GM19372 (cell line): ENCODE results near the gene NAXD.
"Not testable (repeated sequence)": the region's sequence is repeated elsewhere in the genome, so short reads cannot be mapped to it uniquely, and the experiment has no call there.

Experiments
- ATAC-seq: cut with Tn5 transposase; IDR thresholded peaks from one replicate; pipeline ENCODE4 v1.9.1; 2021; ENCODE audit warnings: mild to moderate bottlenecking, low read depth, moderate library complexity; ENCODE audit not compliant: unreplicated experiment

Gene NAXD

DNA sequence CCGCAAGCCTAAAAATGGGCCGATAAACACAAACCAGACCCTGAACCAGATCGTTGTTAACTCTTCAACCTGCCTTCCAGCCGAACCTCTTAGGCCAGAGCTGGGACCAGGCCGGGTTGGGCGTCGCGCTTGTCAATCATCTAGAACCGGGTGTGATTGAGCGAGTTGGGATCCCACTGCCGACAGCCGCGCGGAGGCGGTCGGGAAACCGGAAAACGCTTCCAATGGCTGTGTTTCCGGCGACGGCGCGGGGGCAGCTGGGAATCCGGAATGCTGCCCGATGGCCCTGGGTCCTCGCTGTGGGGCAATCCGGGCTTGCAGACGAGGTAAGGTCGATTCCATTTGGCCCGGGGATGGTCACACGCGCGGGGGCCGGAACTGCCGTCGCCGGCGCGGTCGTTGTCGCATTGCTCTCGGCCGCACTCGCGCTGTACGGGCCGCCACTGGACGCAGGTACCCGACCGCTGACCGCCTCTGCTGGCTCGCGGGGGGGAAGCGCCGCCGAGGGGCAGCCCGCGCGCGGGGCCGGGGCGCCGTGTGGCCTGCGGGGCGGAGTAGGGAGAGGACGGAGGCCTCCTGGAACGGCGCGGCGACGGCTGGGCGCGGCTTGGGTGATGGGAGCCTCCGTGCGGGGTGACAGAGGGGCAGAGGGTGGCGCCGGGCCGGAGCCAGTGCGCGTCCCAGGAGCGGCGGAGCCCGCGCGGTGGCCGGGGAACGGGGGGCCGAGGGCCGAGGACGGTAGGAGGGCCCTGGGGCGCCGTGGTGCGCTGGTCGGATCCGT is at the start of gene NAXD:
TSS of gene NAXD (plus strand) at position 224 of the 781 bp plus-strand sequence. CDS start at position 281, 57 bp downstream.
- ATAC-seq, result peak; percentile 69

GRCh38 chr13:110566171-110566570 is 49.2 kb upstream of the NAXD start:
- ATAC-seq, result no peak

DNA sequence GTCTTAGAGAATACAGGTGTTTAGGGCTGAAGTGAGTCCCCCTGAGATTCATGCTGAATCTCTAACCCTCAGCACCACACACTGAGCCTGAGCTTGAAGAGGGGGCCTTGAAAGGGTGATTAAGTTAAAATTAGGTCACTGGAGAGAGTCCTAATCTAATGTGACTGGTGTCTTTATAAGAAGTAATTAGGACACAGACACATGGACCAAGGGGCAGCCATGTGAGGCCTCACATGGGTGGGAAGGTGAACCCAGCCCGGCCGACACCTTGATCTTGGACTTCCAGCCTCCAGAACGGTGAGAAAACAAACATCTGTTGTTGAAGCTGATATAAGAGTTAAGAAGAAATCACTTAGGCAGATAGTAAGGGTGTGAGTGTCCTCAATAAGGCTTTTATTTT is 46.7 kb upstream of the NAXD start:
- ATAC-seq, result no peak

DNA sequence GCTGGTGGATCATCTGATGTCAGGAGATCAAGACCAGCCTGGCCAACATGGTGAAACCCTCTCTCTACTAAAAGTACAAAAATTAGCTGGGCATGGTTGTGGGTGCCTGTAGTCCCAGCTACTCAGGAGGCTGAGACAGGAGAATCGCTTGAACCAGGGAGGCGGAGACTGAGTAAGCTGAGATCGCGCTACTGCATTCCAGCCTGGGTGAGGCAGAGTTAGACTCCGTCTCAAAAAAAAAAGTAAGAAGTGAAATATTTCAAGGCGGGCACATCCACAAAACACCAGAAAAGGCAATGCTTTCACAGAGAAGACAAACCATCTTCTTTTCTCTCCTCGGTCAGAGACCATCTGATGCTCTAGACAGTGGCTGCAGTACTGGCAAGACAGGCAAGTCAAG is 45.4 kb upstream of the NAXD start:
- not testable (repeated sequence) for ATAC-seq

DNA sequence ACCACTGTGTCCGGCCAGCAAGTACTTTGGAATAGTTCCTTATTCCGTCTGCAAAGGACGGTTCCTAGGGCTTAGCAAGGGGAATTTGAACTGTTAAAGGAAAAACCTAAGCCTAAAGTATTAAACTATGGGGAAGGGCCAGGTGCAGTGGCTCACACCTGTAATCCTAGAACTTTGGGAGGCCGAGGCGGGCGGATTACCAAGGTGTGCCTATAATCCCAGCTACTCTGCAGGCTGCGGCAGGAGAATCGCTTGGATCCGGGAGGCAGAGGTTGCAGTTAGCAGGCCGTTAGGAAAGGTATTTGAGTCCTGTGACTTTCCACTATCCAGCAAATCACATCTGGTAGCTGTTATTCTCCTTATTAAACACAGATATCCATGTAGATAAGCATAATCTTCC is 44.5 kb upstream of the NAXD start:
- ATAC-seq, result no peak

DNA sequence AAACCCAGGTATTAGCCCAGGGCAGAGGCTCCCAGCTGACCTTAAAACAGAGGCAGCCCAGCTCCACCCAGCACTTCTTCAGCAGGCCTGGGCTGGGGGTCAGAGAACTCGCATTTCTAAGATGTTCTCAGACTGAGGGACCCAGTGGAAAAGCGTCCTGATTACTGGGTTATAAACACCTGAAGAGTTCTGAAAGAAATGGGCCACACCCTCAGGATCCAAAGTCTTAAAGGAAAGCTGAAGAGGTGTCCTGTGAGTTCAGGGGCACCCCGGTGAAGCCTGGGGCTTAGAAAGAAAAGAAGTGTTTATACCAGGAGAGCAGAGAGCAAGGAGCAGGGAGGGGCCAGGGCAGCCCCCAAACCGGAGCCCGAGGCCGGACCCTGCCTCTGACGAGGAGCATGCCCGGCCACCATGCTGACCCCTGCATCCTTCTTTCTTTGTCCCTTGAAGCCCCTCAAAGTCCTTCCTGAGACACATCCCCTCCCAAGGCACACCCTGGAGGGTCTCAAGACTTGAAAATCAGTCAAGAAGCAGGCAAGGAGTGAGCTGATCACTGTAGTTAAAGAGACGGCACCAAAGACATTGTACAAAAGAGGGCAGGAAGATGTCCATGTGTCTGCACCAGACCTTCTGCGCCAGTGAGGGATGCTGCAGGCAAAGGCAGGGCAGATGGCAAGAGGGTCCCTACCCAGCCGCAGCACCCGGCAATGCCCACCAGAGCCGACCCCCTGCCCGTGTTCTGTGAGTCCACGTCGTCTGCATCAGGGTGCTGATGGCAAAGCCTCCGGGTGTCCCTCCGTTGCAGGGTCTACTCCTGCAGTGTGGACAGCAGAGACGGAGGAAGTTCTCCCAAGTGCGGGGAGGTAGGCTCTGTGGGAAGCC is 43.2 kb upstream of the NAXD start:
- ATAC-seq, result no peak

- no peak for ATAC-seq
These were observed 42.6 kb upstream of the NAXD start for GRCh38 chr13:110572778-110573118.

DNA sequence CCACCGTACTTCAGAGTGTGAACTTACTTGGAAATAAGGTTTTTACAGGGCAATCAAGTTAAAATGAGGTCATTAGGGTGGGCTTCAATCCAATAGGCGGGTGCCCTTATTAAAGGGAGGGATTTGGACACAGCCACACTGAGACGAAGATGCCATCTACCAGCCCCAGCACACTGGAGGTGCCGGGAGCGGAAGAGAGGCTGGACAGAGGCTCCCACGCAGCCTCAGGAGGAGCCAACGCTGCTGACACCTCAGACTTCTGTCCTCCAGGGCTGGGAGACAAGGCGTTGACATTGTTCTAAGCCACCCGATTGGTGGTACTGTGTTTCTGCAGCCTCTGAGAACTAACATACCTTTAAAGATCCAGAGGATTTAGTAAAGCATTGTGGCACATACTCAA is 41.2 kb upstream of the NAXD start:
- no peak for ATAC-seq

- ATAC-seq, result peak; percentile 87
These were observed 39.8 kb upstream of the NAXD start for GRCh38 chr13:110575322-110576069.

DNA sequence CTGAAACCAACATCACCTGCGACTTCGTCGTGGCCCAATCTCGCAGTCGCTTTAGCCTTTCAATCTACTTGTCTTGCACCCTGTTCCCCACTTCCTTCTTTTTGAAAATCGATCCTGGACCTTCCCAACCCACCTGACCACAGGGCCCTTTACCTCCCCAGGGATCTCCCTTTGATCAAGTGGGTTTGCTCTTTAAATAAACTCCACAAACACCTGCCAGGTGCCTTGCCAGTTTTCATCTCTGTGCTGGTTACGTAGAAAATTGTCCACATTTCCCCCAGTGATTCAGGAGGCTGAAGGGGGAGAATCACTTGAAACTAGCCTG is 39.3 kb upstream of the NAXD start:
- ATAC-seq, result peak; percentile 1

DNA sequence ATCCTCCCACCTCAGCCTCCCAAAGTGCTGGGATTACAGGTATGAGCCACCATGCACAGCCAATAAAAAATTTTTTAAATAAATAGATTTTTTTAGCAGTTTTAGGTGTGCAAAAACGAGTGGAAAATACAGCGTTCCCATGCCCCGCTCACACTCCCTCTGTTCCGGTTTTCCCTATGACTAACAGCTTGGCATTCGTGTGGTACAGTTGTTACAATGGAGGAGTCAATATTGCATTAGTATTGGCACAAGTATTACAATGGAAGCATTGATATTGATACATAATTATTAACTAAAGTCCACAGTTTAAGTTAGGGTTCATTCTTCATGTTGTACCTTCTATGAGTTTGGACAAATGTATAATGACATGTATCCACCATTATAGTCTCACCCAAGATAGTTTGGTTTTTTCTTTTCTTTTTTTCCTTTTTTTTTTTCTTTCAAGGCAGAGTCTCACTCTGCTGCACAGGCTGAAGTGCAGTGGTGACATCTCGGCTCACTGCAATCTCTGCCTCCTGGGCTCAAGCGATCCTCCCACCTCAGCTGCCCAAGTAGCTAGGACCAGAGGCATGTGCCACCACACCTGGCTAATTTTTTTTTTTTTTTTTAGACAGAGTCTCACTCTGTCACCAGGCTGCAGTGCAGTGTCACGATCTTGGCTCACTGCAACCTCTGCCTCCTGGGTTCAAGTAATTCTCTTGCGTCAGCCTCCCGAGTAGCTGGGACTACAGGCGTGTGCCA is 38.4 kb upstream of the NAXD start:
- no peak for ATAC-seq

- no peak for ATAC-seq
These were observed 37.0 kb upstream of the NAXD start for GRCh38 chr13:110578363-110578762.

- no peak for ATAC-seq
These were observed 34.5 kb upstream of the NAXD start for GRCh38 chr13:110580800-110581199.

DNA sequence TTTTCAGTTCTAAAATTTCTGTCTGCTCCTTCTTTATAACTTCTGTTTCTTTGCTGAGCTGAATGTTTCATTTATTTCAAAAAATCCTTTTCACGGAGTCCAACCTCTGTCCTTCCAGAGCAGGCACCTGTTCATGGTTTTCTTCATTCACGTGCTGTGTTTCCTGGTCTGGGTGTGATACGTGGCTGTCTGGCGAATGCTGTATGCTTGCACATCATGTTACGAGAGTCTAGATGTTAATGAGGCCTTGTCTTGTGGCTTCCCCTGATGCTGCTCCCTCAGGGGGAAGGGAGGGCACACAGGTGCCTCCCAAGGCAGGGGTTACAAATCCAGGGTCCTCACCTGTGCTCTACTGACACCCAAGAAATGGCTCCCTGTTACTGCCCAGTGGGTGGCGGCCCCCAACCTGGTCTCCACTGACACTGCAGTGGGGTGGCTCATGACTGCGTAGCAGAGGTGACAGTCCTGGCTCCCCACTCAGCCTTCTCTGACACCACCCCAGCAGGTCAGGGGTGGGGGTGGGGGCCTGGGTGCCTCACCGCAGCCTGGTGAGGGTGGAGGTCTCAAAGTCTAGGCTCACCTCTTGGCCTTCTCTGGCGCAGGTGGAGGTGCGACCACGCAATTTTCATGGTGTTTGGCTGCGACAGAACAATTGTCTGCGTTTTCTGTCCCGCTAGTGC is 33.7 kb upstream of the NAXD start:
- no peak for ATAC-seq

DNA sequence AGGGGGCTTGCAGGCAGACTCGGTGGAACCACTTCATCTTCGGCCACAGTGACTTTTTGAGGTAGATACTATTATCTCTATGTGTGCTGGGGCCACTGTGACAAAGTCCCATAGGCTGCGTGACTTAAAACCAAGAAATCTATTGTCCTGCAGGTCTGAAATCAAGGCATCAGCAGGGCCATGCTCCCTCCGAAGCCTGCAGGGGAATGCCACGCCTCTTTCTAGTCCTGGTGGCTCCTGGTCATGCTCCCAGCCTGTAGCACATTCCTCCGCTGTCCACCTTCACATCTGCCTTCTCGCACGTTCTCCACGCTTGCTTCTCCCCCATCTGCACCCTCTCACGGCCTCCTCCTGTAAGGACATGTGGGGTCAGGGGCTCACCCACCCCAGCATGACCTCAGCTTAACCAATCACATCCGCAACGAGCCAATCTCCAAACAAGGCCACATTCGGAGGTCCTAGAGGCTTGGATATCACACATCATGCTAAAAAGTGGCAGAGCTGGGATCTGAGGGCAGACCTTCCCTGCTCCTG is 32.9 kb upstream of the NAXD start:
- no peak for ATAC-seq

- ATAC-seq, result no peak
These were observed 32.0 kb upstream of the NAXD start for GRCh38 chr13:110583178-110583865.

GRCh38 chr13:110589793-110590390 is 25.5 kb upstream of the NAXD start:
- no peak for ATAC-seq

- ATAC-seq, result no peak
These were observed 24.8 kb upstream of the NAXD start for GRCh38 chr13:110590577-110590976.

GRCh38 chr13:110592665-110593064 is 22.7 kb upstream of the NAXD start:
- no peak for ATAC-seq
